Neural cell (in vitro differentiated cells): ENCODE data around the gene SPATS2. TPM values are rescaled to one million over a fixed set of nuclear protein-coding genes. Genes with fewer than 3 reads are reported as not detected.

ENCODE experiments used
- H2AFZ ChIP-seq: fragments of 200-600, 300-800 bp; sonication (generic), shearing (Covaris generic); 2 replicates; pipeline ENCODE4 v1.6.0; 2014; ENCODE audit warnings: low read depth, mild to moderate bottlenecking, antibody characterized with exemption, low read length, moderate library complexity
- H3F3A ChIP-seq: fragments of 200-600 bp; shearing (Covaris generic); 2 replicates; pipeline ENCODE4 v1.6.1; 2016; ENCODE audit warnings: mild to moderate bottlenecking, moderate library complexity, mixed read lengths, antibody characterized with exemption, low read length; ENCODE audit not compliant: insufficient read depth, poor library complexity, severe bottlenecking
- H3K27ac ChIP-seq: fragments of 200-600, 300-800 bp; sonication (generic), shearing (Covaris generic); 2 replicates; pipeline ENCODE4 v1.5.1; 2014; ENCODE audit warnings: mild to moderate bottlenecking, low read length, moderate library complexity
- H3K27me3 ChIP-seq: fragments of 300-800, 200-600 bp; sonication (generic), shearing (Covaris generic); 2 replicates; pipeline ENCODE4 v1.6.0; 2014; ENCODE audit warnings: mild to moderate bottlenecking, low read depth, low read length, moderate library complexity; ENCODE audit not compliant: insufficient read depth
- H3K36me3 ChIP-seq: fragments of 300-800, 200-600 bp; sonication (generic), shearing (Covaris generic); 2 replicates; pipeline ENCODE4 v1.5.1; 2014; ENCODE audit warnings: mild to moderate bottlenecking, antibody characterized with exemption, low read length, moderate library complexity; ENCODE audit not compliant: insufficient read depth
- H3K4me2 ChIP-seq: fragments of 300-800, 200-600 bp; sonication (generic), shearing (Covaris generic); 2 replicates; pipeline ENCODE4 v1.6.0; 2014; ENCODE audit warnings: mild to moderate bottlenecking, low read length
- H3K4me3 ChIP-seq: fragments of 300-800, 200-600 bp; sonication (generic), shearing (Covaris generic); 2 replicates; pipeline ENCODE4 v1.5.1; 2014; ENCODE audit warnings: mild to moderate bottlenecking, low read length, moderate library complexity
- H3K79me2 ChIP-seq: fragments of 200-600 bp; shearing (Covaris generic); replicated peaks from 2 replicates; pipeline ENCODE4 v1.6.0; 2014; ENCODE audit warnings: mild to moderate bottlenecking, low read length, moderate library complexity; ENCODE audit not compliant: insufficient read depth
- H3K9ac ChIP-seq: fragments of 300-800, 200-600 bp; sonication (generic), shearing (Covaris generic); 2 replicates; pipeline ENCODE4 v1.6.1; 2016; ENCODE audit warnings: mild to moderate bottlenecking, low read length, mixed read lengths
- H3K9me2 ChIP-seq: fragments of 200-600 bp; shearing (Covaris generic); 2 replicates; pipeline ENCODE4 v1.6.1; 2016; ENCODE audit warnings: mild to moderate bottlenecking, low read length, mixed read lengths; ENCODE audit not compliant: insufficient read depth
- H3K9me3 ChIP-seq: fragments of 200-600, 300-800 bp; sonication (generic), shearing (Covaris generic); 2 replicates; pipeline ENCODE4 v1.6.1; 2016; ENCODE audit warnings: mild to moderate bottlenecking, mixed run types, low read length, moderate library complexity, mixed read lengths
- H4K20me1 ChIP-seq: fragments of 200-600 bp; shearing (Covaris generic); 2 replicates; pipeline ENCODE4 v1.6.1; 2016; ENCODE audit warnings: mild to moderate bottlenecking, mixed run types; ENCODE audit not compliant: insufficient read depth
- EP300 ChIP-seq: fragments of 450-650 bp; conservative IDR thresholded peaks from 2 replicates; pipeline ENCODE4 v1.6.1; 2014; ENCODE audit warnings: antibody characterized with exemption, mild to moderate bottlenecking, moderate library complexity; ENCODE audit not compliant: poor library complexity, severe bottlenecking
- EZH2 ChIP-seq: fragments of 200-600, 300-800 bp; shearing (Covaris generic), sonication (generic); IDR thresholded peaks from 2 replicates; pipeline ENCODE4 v1.6.1; 2014; ENCODE audit warnings: antibody characterized with exemption, low read length, borderline replicate concordance, mild to moderate bottlenecking; ENCODE audit not compliant: insufficient read depth, poor library complexity, severe bottlenecking
- MXI1 ChIP-seq: fragments of 450-650 bp; conservative IDR thresholded peaks from 2 replicates; pipeline ENCODE4 v1.6.1; 2014; ENCODE audit warnings: antibody characterized with exemption, mild to moderate bottlenecking; ENCODE audit not compliant: poor library complexity, severe bottlenecking
- POLR2AphosphoS5 ChIP-seq: IDR thresholded peaks from 2 replicates; pipeline ENCODE4 v1.6.1; 2012
- RAD21 ChIP-seq: fragments of 450-650 bp; conservative IDR thresholded peaks from 2 replicates; pipeline ENCODE4 v1.6.1; 2014; ENCODE audit warnings: antibody characterized with exemption, mild to moderate bottlenecking, moderate library complexity
- SMC3 ChIP-seq: fragments of 450-650 bp; conservative IDR thresholded peaks from 2 replicates; pipeline ENCODE4 v1.6.1; 2014; ENCODE audit warnings: antibody characterized with exemption, mild to moderate bottlenecking, moderate library complexity; ENCODE audit not compliant: poor library complexity
- TAF1 ChIP-seq: IDR thresholded peaks from 2 replicates; pipeline ENCODE4 v1.6.1; 2012; ENCODE audit warnings: low read depth
- polyA plus RNA-seq: library from polyadenylated mRNA; depleted of rRNA; stranded (reverse); fragments of >200 nt; gene quantifications from 2 replicates; pipeline ENCODE4 v1.2.3, GENCODE V29; 2014
- TF ChIP-seq, protein P1 (sequence below): fragments of 450-650 bp; IDR thresholded peaks from 2 replicates; pipeline ENCODE4 v1.5.1; 2014; ENCODE audit warnings: antibody characterized with exemption, mild to moderate bottlenecking, moderate library complexity; ENCODE audit not compliant: poor library complexity, severe bottlenecking
- TF ChIP-seq, protein P2 (sequence below): IDR thresholded peaks from 2 replicates; pipeline ENCODE4 v1.6.1; 2012; ENCODE audit warnings: borderline replicate concordance

The SPATS2 gene
- polyA plus RNA-seq, 1 donor from 2014 or later, result 58.4 TPM

GRCh38 chr12:49422114-49422513 is 54.9 kb downstream of the SPATS2 start:
- H3K4me3 ChIP-seq, result no peak overlapping the region
- no peak overlapping the region for H2AFZ ChIP-seq
- H3K27ac ChIP-seq, result no peak overlapping the region
- H3K79me2 ChIP-seq, result peaks cover 4% of the 10 kb centered on the region
- no peaks in the 10 kb centered on the region for H3K27me3 ChIP-seq
- no peaks in the 10 kb centered on the region for H4K20me1 ChIP-seq
- H3K9ac ChIP-seq, result no peak overlapping the region
- H3K9me2 ChIP-seq, result no peaks in the 10 kb centered on the region
- H3K9me3 ChIP-seq, result no peaks in the 10 kb centered on the region
- no peaks in the 10 kb centered on the region for H3K36me3 ChIP-seq
- TF ChIP-seq EP300 (no peak), MXI1 (no peak), POLR2AphosphoS5 (no peak), RAD21 (no peak), EZH2 (no peak), SMC3 (no peak), TAF1 (no peak)
- TF ChIP-seq, protein P1, sequence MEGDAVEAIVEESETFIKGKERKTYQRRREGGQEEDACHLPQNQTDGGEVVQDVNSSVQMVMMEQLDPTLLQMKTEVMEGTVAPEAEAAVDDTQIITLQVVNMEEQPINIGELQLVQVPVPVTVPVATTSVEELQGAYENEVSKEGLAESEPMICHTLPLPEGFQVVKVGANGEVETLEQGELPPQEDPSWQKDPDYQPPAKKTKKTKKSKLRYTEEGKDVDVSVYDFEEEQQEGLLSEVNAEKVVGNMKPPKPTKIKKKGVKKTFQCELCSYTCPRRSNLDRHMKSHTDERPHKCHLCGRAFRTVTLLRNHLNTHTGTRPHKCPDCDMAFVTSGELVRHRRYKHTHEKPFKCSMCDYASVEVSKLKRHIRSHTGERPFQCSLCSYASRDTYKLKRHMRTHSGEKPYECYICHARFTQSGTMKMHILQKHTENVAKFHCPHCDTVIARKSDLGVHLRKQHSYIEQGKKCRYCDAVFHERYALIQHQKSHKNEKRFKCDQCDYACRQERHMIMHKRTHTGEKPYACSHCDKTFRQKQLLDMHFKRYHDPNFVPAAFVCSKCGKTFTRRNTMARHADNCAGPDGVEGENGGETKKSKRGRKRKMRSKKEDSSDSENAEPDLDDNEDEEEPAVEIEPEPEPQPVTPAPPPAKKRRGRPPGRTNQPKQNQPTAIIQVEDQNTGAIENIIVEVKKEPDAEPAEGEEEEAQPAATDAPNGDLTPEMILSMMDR, result no peak
- TF ChIP-seq, protein P2, sequence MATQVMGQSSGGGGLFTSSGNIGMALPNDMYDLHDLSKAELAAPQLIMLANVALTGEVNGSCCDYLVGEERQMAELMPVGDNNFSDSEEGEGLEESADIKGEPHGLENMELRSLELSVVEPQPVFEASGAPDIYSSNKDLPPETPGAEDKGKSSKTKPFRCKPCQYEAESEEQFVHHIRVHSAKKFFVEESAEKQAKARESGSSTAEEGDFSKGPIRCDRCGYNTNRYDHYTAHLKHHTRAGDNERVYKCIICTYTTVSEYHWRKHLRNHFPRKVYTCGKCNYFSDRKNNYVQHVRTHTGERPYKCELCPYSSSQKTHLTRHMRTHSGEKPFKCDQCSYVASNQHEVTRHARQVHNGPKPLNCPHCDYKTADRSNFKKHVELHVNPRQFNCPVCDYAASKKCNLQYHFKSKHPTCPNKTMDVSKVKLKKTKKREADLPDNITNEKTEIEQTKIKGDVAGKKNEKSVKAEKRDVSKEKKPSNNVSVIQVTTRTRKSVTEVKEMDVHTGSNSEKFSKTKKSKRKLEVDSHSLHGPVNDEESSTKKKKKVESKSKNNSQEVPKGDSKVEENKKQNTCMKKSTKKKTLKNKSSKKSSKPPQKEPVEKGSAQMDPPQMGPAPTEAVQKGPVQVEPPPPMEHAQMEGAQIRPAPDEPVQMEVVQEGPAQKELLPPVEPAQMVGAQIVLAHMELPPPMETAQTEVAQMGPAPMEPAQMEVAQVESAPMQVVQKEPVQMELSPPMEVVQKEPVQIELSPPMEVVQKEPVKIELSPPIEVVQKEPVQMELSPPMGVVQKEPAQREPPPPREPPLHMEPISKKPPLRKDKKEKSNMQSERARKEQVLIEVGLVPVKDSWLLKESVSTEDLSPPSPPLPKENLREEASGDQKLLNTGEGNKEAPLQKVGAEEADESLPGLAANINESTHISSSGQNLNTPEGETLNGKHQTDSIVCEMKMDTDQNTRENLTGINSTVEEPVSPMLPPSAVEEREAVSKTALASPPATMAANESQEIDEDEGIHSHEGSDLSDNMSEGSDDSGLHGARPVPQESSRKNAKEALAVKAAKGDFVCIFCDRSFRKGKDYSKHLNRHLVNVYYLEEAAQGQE, result no peak
- no peaks in the 10 kb centered on the region for H3F3A ChIP-seq
- H3K4me2 ChIP-seq, result no peak overlapping the region

DNA sequence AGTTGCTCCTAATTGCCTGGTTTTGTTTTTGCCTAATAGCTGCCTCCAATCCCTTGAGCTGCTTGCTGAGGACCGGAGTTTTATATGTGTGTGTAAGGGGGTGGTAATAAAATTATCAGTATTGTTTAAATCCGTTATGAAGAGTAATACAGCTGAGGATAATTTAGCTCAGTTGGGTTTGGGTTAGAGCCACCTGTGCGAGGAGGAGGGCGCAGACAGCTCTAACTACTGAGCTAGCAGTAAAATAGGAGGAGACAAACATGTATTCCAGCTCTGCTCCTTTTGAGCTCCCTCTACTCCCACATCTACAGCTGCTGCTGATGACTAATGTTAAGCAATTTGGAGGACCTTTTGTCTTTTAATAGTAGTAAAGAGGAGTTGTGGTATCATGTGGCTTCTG is 61.5 kb downstream of the SPATS2 start:
- Histone ChIP-seq H3K79me2 (no peaks in the 10 kb centered on the region), H3K4me3 (no peak overlapping the region)
- TF ChIP-seq EP300, result no peak
- TF ChIP-seq, protein P1, result no peak
- TF ChIP-seq POLR2AphosphoS5, result no peak
- TF ChIP-seq EZH2, result no peak
- TF ChIP-seq RAD21, result no peak
- TF ChIP-seq MXI1, result no peak
- TF ChIP-seq, protein P2, result no peak
- no peak for TF ChIP-seq TAF1
- TF ChIP-seq SMC3, result no peak

More for the DNA sequence above, 61.5 kb downstream of the SPATS2 start:
- H4K20me1 ChIP-seq, result no peaks in the 10 kb centered on the region
- H3K9me3 ChIP-seq, result no peaks in the 10 kb centered on the region
- no peaks in the 10 kb centered on the region for H3K9me2 ChIP-seq
- no peaks in the 10 kb centered on the region for H3K36me3 ChIP-seq
- H3K9ac ChIP-seq, result no peak overlapping the region
- no peak overlapping the region for H3K4me2 ChIP-seq
- no peak overlapping the region for H3K27ac ChIP-seq
- no peaks in the 10 kb centered on the region for H3K27me3 ChIP-seq
- no peaks in the 10 kb centered on the region for H3F3A ChIP-seq
- no peak overlapping the region for H2AFZ ChIP-seq
